GM23248 (cell line): ENCODE data around the gene TNFAIP3.
"Not testable (repeated sequence)": the region's sequence is repeated elsewhere in the genome, so short reads cannot be mapped to it uniquely, and the experiment has no call there.

ENCODE experiments used
- EZH2 ChIP-seq: fragments of 200-600 bp; sonication (generic); IDR thresholded peaks from 2 replicates; pipeline ENCODE4 v1.6.1; 2018; ENCODE audit warnings: antibody characterized with exemption, mild to moderate bottlenecking; ENCODE audit not compliant: insufficient read depth, poor library complexity, severe bottlenecking
- EZH2phosphoT487 ChIP-seq: fragments of 200-600 bp; sonication (generic); IDR thresholded peaks from 2 replicates; pipeline ENCODE4 v1.6.1; 2018; ENCODE audit warnings: antibody characterized with exemption, moderate library complexity, mild to moderate bottlenecking, low read depth; ENCODE audit not compliant: insufficient read depth

GRCh38 chr6:137838090-137838489 is 29.0 kb upstream of the TNFAIP3 start:
- TF ChIP-seq EZH2, EZH2phosphoT487: not testable (repeated sequence)
